GM21786 (cell line): ENCODE results near the gene CDC37.
A peak's percentile ranks its signal among the peaks of the same experiment; 100 is the strongest.
"Not testable (repeated sequence)": the region's sequence is repeated elsewhere in the genome, so short reads cannot be mapped to it uniquely, and the experiment has no call there.

Source experiments
- ATAC-seq: cut with Tn5 transposase; IDR thresholded peaks from one replicate; pipeline ENCODE4 v1.9.1; 2021; ENCODE audit not compliant: unreplicated experiment

Gene CDC37

DNA sequence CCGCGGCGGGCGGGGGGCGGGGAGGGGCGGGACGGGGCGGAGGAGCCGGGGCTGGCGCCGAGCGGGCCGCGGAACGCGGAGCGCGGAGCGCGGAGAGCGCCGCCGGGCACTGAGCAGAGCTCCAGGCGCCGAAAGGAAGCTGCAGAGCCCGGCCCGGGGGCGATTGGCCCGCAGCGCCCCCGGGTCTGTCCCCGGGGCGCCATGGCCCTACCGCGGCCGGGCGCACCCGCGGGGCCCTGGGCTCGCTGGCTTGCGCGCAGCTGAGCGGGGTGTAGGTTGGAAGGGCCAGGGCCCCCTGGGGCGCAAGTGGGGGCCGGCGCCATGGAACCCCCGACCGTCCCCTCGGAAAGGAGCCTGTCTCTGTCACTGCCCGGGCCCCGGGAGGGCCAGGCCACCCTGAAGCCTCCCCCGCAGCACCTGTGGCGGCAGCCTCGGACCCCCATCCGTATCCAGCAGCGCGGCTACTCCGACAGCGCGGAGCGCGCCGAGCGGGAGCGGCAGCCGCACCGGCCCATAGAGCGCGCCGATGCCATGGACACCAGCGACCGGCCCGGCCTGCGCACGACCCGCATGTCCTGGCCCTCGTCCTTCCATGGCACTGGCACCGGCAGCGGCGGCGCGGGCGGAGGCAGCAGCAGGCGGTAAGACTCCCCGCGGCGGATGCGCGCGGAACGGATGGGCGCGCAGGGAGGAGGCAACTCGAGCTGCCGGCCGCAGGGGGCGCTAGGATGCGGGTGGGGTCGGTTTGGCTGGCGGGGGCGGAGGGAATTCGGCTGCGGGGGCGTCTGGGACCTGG, 17.3 kb upstream of the CDC37 start, which contains the start of gene PDE4A:
Gene PDE4A, plus strand, starts transcription at position 95 of the 796 bp plus-strand sequence. Its CDS starts 227 bp downstream, at position 322.
- no peak for ATAC-seq

DNA sequence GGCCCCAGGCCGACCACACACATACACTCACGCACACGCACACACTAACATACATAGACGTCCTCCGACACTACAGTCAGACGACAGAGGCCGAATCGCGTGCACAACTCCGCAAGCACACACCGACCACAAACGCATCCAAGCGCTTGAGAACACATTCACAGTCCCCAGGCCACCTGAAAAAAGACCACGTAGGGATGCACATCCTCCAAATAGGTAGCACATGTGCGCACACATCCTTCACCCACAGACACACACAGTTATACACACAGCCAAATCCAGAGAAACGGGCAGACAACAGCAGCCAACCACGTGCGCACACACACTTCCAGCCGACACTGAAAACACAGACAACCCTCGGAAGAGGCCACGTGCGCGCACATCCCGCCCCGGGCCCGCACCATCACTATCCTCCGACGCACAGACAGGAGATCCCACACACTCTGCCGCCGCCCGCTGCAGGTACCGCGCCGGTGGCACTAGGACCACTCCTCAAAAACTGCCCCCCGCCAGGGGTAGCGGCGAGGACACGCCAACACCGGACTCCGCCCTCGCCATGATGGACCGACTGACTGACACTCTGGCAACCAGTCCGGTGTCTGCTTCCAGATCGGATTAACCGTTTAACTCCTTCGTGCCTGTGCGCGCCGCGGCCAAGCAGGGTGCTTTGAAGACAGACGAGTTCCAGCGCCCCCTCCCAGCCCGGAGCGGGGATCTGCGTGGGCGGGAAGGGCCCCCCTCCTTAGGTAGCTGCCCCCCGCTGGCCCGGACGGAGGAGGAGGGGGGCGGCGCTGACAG, 16.5 kb upstream of the CDC37 start:
- ATAC-seq = no peak

GRCh38 chr19:10419200-10419645, 15.9 kb upstream of the CDC37 start:
- no peak for ATAC-seq

- no peak for ATAC-seq
These were observed 15.3 kb upstream of the CDC37 start for GRCh38 chr19:10418485-10419199.

GRCh38 chr19:10418235-10418484, 14.8 kb upstream of the CDC37 start:
- no peak for ATAC-seq

DNA sequence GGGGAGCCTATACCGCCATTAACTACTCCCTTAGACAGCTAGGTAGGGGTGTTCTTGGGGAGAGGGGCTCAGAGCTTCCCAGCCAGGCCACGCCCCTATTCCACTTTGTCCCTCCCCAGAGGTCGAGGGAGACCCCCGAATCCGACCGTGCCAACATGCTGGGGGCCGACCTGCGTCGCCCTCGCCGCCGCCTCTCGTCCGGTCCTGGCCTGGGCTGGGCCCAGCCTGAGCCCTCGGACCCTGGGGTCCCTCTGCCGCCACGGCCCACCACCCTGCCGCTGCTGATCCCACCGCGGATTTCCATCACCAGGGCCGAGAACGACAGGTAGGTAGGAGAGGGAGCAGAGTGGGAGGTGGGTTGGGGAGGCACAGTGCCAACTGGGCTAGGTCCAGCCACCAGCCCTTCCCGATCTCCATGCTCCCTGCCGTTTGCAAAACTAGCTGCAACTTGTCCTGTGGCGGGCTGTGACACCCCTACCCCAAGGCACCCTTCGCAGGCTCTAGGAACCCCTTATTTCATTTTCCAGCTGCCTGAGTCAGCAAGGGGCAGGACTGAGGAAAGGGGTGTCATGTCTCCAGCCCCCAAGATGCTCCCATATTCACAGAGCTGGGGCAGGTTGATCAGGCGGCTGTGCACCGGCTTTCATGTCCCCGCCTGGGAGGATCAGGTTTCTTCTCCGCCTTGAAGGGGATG, 14.3 kb upstream of the CDC37 start:
- ATAC-seq = no peak

GRCh38 chr19:10416380-10417257, 13.3 kb upstream of the CDC37 start:
- no peak for ATAC-seq

DNA sequence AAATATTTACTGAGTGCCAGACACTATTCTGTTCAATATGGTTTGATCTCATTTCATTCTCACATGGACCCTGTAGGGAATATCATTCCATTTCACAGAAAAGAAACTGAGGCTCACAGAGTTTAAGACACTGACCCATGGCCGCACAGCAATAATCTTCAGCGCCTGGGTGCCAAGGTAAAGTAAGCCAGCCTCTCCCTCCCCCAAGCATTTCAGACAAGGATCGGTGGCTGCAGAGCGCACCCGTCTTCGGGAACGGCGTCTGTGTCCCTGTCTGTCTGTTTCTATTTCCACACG, 12.7 kb upstream of the CDC37 start:
- ATAC-seq = no peak

DNA sequence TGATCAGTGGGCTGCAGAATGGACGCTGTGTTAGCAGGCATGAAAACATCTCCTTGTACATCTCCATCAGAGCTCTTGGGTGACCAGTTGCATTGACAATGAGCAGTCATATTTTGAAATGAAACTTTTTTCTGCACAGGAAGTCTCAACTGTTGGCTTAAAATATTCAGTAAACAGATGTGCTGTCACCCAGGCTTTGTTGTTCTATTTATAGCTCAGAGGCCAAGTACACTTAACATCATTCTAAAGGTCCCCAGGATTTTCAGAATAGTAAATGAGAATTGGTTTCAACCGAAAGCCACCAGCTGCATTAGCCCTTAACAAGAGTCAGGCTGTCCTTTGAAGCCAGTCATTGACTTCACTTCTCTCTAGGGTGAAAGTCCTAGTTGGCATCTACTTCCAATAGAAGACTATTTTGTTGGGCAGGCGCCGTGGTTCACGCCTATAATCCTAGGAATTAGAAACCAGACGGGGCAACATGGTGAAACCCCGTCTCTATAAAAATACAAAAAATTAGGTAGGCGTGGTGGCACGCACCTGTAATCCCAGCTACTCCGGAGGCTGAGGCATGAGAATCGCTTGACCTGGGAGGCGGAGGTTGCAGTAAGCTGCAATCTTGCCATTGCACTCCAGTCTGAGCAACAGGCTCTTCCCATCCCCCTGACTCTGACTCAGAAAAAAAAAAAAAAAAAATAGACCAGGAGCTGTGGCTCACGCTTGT, 9.1 kb upstream of the CDC37 start:
- ATAC-seq = peak; percentile 41

DNA sequence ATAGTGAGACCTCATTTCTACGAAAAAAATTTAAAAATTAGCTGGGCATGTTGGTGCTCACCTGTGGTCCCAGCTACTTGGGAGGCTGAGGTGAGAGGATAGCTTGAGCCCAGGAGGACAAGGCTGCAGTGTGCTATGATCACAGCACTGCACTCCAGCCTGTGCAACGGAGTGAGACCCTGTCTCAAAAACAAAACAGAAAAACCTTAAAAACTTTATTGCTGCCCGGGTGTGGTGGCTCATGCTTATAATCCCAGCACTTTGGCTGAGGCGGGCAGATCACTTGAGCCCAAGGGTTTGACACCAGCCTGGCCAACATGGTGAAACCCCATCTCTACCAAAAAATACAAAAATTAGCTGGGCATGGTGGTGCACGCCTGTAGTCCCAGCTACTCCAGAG, 7.9 kb upstream of the CDC37 start:
- ATAC-seq = not testable (repeated sequence)

- no peak for ATAC-seq
These were observed 5.4 kb upstream of the CDC37 start for GRCh38 chr19:10408511-10409283.

- ATAC-seq = no peak
These were observed 3.8 kb upstream of the CDC37 start for GRCh38 chr19:10407096-10407495.

- no peak for ATAC-seq
These were observed 2.8 kb upstream of the CDC37 start for GRCh38 chr19:10406191-10406590.

DNA sequence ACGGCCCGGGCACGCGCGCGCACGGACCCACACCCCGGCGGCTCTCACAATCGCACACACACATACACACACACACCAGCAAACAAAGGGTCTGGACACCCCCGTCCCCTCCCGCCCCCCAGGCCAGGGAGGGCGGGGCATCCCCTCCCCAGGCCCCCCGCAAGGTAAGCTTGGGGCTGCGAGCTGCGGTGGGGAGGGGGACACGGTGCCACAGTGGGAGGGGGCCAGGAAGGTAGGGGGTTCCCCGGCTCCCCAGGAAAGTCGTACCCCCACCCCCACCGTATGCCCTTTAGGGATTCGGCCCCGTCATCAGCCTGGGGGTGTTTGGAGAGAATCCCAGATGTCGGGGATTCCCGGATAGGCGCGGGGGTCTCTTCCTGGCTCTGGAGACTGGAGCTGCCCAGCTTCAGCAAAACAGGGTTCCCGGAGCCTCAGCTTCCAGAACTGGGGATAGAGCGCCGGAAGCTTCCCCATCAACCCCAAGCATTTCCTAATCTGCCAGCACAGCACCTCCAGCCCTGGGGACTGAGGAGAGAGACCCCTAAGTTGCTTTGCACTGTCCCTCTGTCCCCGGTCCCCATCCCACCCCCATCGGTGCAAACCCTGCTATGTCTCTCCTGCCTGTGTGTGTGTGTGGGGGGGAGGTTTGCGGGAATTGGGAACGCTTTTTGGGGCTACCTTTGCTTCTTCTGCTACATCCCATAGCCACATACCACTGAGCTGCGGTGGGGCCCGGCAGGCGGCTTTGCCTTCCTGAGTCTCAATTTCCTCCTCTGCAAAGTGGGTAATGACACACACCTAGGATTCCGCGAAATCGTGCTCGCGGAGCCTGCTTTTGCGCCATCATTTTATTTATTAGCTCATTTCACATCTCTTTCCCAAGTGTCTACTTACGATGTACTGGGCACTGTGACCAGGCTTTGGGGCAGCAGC, 1.8 kb upstream of the CDC37 start:
- no peak for ATAC-seq

- ATAC-seq = no peak
These were observed 802 bp downstream of the CDC37 start for GRCh38 chr19:10402441-10403038.

DNA sequence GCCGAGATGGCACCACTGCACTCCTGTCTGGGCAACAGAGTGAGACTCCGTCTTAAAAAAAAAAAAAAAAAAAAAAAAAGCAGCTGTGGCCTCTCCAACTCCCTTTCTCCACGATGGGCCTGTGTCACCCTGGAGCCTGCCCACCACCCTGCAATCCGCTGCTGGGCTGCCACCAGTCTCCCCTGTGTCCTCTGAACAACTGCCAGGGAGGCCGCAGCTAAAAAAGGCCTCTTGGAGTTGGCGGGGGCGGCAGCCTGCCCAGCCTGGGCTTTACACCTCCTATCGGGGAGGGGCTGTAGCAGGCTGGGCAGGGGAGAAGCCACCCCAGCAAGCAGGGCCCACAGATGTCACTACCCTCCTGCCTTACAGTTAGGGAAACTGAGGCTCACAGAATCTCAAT, 3.5 kb downstream of the CDC37 start:
- no peak for ATAC-seq

- not testable (repeated sequence) for ATAC-seq
These were observed 4.0 kb downstream of the CDC37 start for GRCh38 chr19:10399340-10399739.
